GM23248 (cell line): ENCODE data around the gene JDP2. TPM values are rescaled to one million over a fixed set of nuclear protein-coding genes. Genes with fewer than 3 reads are reported as not detected.

Experiments
- DNase-seq: peaks from one replicate; pipeline ENCODE4 v3.0.0-alpha.2; 2015
- H2AFZ ChIP-seq: fragments of 200-600 bp; sonication (generic); 2 replicates; pipeline ENCODE4 v1.6.1; 2016; ENCODE audit warnings: antibody characterized with exemption
- H3F3A ChIP-seq: fragments of 200-600 bp; sonication (generic); 2 replicates; pipeline ENCODE4 v1.6.1; 2016; ENCODE audit warnings: mild to moderate bottlenecking, antibody characterized with exemption, mixed run types; ENCODE audit not compliant: insufficient read depth
- H3K27ac ChIP-seq: fragments of 200-600 bp; sonication (generic); 2 replicates; pipeline ENCODE4 v1.5.1; 2016; ENCODE audit warnings: mild to moderate bottlenecking
- H3K27me3 ChIP-seq: fragments of 200-600 bp; sonication (generic); replicated peaks from 2 replicates; pipeline ENCODE4 v1.6.1; 2016; ENCODE audit warnings: mild to moderate bottlenecking; ENCODE audit not compliant: insufficient read depth
- H3K36me3 ChIP-seq: fragments of 200-600 bp; sonication (generic); 2 replicates; pipeline ENCODE4 v1.6.1; 2016; ENCODE audit warnings: low read depth, mild to moderate bottlenecking
- H3K4me1 ChIP-seq: fragments of 200-600 bp; sonication (generic); 2 replicates; pipeline ENCODE4 v1.6.1; 2016; ENCODE audit warnings: mild to moderate bottlenecking; ENCODE audit not compliant: insufficient read depth
- H3K4me2 ChIP-seq: fragments of 200-600 bp; sonication (generic); one replicate; pipeline ENCODE4 v1.6.1; 2016; ENCODE audit warnings: mild to moderate bottlenecking; ENCODE audit not compliant: unreplicated experiment
- H3K4me3 ChIP-seq: fragments of 200-600 bp; sonication (generic); 2 replicates; pipeline ENCODE4 v1.5.1; 2016; ENCODE audit warnings: mild to moderate bottlenecking
- H3K79me2 ChIP-seq: fragments of 200-600 bp; sonication (generic); 2 replicates; pipeline ENCODE4 v1.6.1; 2016; ENCODE audit warnings: mild to moderate bottlenecking; ENCODE audit not compliant: insufficient read depth
- H3K9ac ChIP-seq: fragments of 200-600 bp; sonication (generic); 2 replicates; pipeline ENCODE4 v1.6.1; 2016; ENCODE audit warnings: mild to moderate bottlenecking
- H3K9me2 ChIP-seq: fragments of 200-600 bp; sonication (generic); 2 replicates; pipeline ENCODE4 v1.6.1; 2016; ENCODE audit warnings: mixed run types, mild to moderate bottlenecking, moderate library complexity; ENCODE audit not compliant: insufficient read depth
- H3K9me3 ChIP-seq: fragments of 200-600 bp; sonication (generic); one replicate; pipeline ENCODE4 v1.6.1; 2017; ENCODE audit warnings: low read depth
- H4K20me1 ChIP-seq: fragments of 200-600 bp; sonication (generic); 2 replicates; pipeline ENCODE4 v1.6.0; 2016; ENCODE audit not compliant: insufficient read depth
- EZH2 ChIP-seq: fragments of 200-600 bp; sonication (generic); IDR thresholded peaks from 2 replicates; pipeline ENCODE4 v1.6.1; 2018; ENCODE audit warnings: antibody characterized with exemption, mild to moderate bottlenecking; ENCODE audit not compliant: insufficient read depth, poor library complexity, severe bottlenecking
- EZH2phosphoT487 ChIP-seq: fragments of 200-600 bp; sonication (generic); IDR thresholded peaks from 2 replicates; pipeline ENCODE4 v1.6.1; 2018; ENCODE audit warnings: antibody characterized with exemption, moderate library complexity, mild to moderate bottlenecking, low read depth; ENCODE audit not compliant: insufficient read depth
- WGBS, 2 experiments: methylation state at CpG; one replicate each; pipeline ENCODE4 v1.1.6; 2015 to 2017; ENCODE audit warnings: low lambda C conversion rate in 2 of 2, low coverage in 1 of 2; ENCODE audit errors: missing lambda C conversion rate in 2 of 2; 5-methylcytosine and 5-hydroxymethylcytosine counted together
- in situ Hi-C: fragments of 300-500 bp; cut with MboI; formaldehyde crosslinking; loops from 2 replicates; pipeline ENCODE4 v1.15.0; 2020
- polyA plus RNA-seq: library from polyadenylated mRNA; unstranded; fragments of >200 nt; fragmentation: Nextera tagmentation; extraction: Ambion mirVana; gene quantifications from 2 replicates; pipeline ENCODE4 v1.2.1, GENCODE V29; 2016
- total RNA-seq: library from RNA; depleted of rRNA; stranded (reverse); fragments of >200 nt; shearing (Covaris generic); gene quantifications from 2 replicates; pipeline ENCODE4 v1.2.3, GENCODE V29; 2014

The JDP2 gene
- total and polyA plus RNA-seq, 2 experiments from 2014 or later: 20.0 to 163 TPM

- Histone ChIP-seq H3K4me2 (no peak overlapping the region), H4K20me1 (no peaks in the 10 kb centered on the region), H3K27me3 (no peaks in the 10 kb centered on the region; the same call in 1 of the 2 replicates), H3K4me1 (peaks cover 17% of the 10 kb centered on the region), H3K36me3 (no peaks in the 10 kb centered on the region), H3K27ac (no peak overlapping the region), H2AFZ (no peak overlapping the region), H3K79me2 (no peaks in the 10 kb centered on the region), H3K9me3 (no peaks in the 10 kb centered on the region), H3K9me2 (no peaks in the 10 kb centered on the region), H3K9ac (no peak overlapping the region), H3K4me3 (no peak overlapping the region), H3F3A (no peaks in the 10 kb centered on the region)
- in situ Hi-C loops: no loop called here
- WGBS, 2 experiments: 78 to 83% methylated on average over 4 of the region's 4 CpGs
- TF ChIP-seq EZH2: no peak
- TF ChIP-seq EZH2phosphoT487: no peak
- no peak for DNase-seq
Measured at GRCh38 chr14:75404847-75405246, 23.0 kb upstream of the JDP2 start.

GRCh38 chr14:75406102-75406501 lies 21.7 kb upstream of the JDP2 start:
- Histone ChIP-seq H3K9me2 (no peaks in the 10 kb centered on the region), H3K4me3 (no peak overlapping the region), H3K9ac (no peak overlapping the region), H3K9me3 (no peaks in the 10 kb centered on the region), H3K4me2 (no peak overlapping the region), H3K36me3 (no peaks in the 10 kb centered on the region), H3K4me1 (peaks cover 4% of the 10 kb centered on the region), H4K20me1 (no peaks in the 10 kb centered on the region), H3K27ac (no peak overlapping the region), H2AFZ (no peak overlapping the region), H3F3A (no peaks in the 10 kb centered on the region), H3K79me2 (no peaks in the 10 kb centered on the region), H3K27me3 (no peaks in the 10 kb centered on the region)
- TF ChIP-seq EZH2phosphoT487 (no peak), EZH2 (no peak)
- DNase-seq: no peak
- 90 to 92% methylated on average over 2 of the region's 2 CpGs for WGBS, 2 experiments
- in situ Hi-C loops: no loop called here

- no peaks in the 10 kb centered on the region for H3K4me1 ChIP-seq
- no peaks in the 10 kb centered on the region for H3K9me2 ChIP-seq
- H3K9ac ChIP-seq: no peak overlapping the region
- in situ Hi-C loops: no loop called here
- no peaks in the 10 kb centered on the region for H3K27me3 ChIP-seq
- no peak overlapping the region for H2AFZ ChIP-seq
- H3K4me3 ChIP-seq: no peak overlapping the region
- no peak for DNase-seq
- no peak overlapping the region for H3K27ac ChIP-seq
- H3K36me3 ChIP-seq: no peaks in the 10 kb centered on the region
- WGBS, 2 experiments: 87 to 88% methylated on average over 3 of the region's 3 CpGs
- no peaks in the 10 kb centered on the region for H3K79me2 ChIP-seq
- H3F3A ChIP-seq: no peaks in the 10 kb centered on the region
- H3K9me3 ChIP-seq: no peaks in the 10 kb centered on the region
- TF ChIP-seq EZH2phosphoT487 (no peak), EZH2 (no peak)
- no peak overlapping the region for H3K4me2 ChIP-seq
- no peaks in the 10 kb centered on the region for H4K20me1 ChIP-seq
Measured at GRCh38 chr14:75406856-75407255, 21.0 kb upstream of the JDP2 start.

GRCh38 chr14:75409316-75410205 lies 18.3 kb upstream of the JDP2 start:
- no peak overlapping the region for H3K27ac ChIP-seq
- no peak overlapping the region for H3K9ac ChIP-seq
- no peaks in the 10 kb centered on the region for H3K27me3 ChIP-seq
- in situ Hi-C loops: no loop called here
- no peak for DNase-seq
- no peak overlapping the region for H3K4me3 ChIP-seq
- no peak for TF ChIP-seq EZH2
- TF ChIP-seq EZH2phosphoT487: no peak
- H3K9me2 ChIP-seq: no peaks in the 10 kb centered on the region
- H3K36me3 ChIP-seq: no peaks in the 10 kb centered on the region
- H3F3A ChIP-seq: no peaks in the 10 kb centered on the region
- H2AFZ ChIP-seq: no peak overlapping the region
- no peaks in the 10 kb centered on the region for H4K20me1 ChIP-seq
- 95% methylated on average over 10 of the region's 10 CpGs for WGBS, 2 experiments
- H3K9me3 ChIP-seq: no peaks in the 10 kb centered on the region
- no peak overlapping the region for H3K4me2 ChIP-seq
- H3K79me2 ChIP-seq: no peaks in the 10 kb centered on the region
- no peaks in the 10 kb centered on the region for H3K4me1 ChIP-seq
